ENCODE results near the gene FRMD4A.
"Not testable (repeated sequence)": the region's sequence is repeated elsewhere in the genome, so short reads cannot be mapped to it uniquely, and the experiment has no call there.

Gene FRMD4A

DNA sequence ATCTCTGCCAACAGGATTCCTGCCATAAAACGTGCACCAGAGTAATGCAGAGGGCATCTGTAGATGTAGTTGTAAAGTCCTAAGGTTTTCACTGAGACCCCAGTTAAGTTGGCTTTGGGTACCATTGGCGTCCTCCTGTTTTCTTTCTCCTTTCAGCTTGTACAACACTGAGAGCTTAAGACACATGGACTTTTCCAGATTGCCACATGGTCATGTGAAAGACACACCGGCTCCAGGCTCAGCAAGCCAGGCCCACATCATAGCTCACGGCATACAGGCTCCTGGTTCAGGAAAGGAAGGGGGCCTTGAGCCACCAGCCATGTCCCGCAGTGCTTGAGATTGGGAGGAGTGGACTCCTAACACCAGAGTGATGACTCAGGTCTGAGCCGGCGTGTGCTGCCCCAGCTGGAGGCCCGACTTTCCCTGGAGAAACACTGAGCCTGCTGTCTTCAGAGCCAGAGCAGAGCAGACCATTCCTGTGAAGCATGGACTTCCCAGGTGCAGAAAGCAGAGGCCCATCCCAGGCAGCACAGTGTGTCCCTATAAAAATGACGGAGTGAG is 491.2 kb downstream of the FRMD4A start:
- CTCF ChIA-PET: no interaction called here
- Mint-ChIP-seq H3K27me3 (peaks cover 5% of the 10 kb centered on the region), H3K27ac (no peak overlapping the region), H3K9me3 (peaks cover 11% of the 10 kb centered on the region), H3K4me3 (no peak overlapping the region), H3K4me1 (no peaks in the 10 kb centered on the region), H3K36me3 (no peaks in the 10 kb centered on the region)
- no peak for DNase-seq

DNA sequence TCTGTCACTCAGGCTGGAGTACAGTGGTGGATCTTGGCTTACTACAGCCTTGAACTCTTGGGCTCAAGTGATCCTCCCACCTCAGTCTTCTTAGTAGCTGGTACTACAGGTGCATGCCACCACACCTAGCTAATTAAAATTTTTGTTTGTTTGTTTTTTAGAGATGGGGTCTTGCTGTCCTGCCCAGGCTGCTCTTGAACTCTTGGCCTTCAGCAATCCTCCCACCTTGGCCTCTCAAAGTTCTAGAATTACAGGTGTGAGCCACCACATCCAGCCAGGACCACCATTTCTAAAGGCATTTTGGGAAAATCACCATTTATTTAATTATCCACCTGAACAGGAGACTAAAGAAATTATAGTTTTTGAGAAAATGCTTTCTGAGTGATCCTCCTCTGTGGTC is 491.7 kb downstream of the FRMD4A start:
- no peaks in the 10 kb centered on the region for H3K36me3 Mint-ChIP-seq
- no peak for DNase-seq
- H3K4me3 Mint-ChIP-seq: no peak overlapping the region
- no peak overlapping the region for H3K27ac Mint-ChIP-seq
- CTCF ChIA-PET: no interaction called here
- peaks cover 10% of the 10 kb centered on the region for H3K27me3 Mint-ChIP-seq
- H3K4me1 Mint-ChIP-seq: no peaks in the 10 kb centered on the region
- peaks cover 11% of the 10 kb centered on the region for H3K9me3 Mint-ChIP-seq

DNA sequence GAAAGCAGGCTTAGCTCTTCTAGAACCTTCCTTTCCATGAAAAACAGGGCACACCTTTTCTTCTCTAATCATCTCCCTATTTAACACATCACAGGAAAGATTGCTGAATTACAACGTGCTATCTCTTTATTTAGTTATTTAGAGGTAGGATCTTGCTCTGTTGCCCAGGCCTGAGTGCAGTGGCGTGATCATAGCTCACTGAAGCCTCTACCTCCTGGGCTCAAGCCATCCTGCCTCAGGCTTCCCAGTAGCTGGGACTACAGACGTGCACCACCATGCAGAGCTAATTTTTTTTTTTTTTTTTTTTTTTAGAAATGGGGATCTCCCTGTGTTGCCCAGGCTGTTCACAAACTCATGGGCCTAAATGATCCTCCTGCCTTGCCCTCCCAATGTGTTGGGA is 492.8 kb downstream of the FRMD4A start:
- Mint-ChIP-seq H3K4me1 (no peaks in the 10 kb centered on the region), H3K27ac (no peak overlapping the region), H3K27me3 (peaks cover 11% of the 10 kb centered on the region), H3K36me3 (no peaks in the 10 kb centered on the region), H3K9me3 (peaks cover 11% of the 10 kb centered on the region), H3K4me3 (no peak overlapping the region)
- no peak for DNase-seq
- CTCF ChIA-PET: no interaction called here

DNA sequence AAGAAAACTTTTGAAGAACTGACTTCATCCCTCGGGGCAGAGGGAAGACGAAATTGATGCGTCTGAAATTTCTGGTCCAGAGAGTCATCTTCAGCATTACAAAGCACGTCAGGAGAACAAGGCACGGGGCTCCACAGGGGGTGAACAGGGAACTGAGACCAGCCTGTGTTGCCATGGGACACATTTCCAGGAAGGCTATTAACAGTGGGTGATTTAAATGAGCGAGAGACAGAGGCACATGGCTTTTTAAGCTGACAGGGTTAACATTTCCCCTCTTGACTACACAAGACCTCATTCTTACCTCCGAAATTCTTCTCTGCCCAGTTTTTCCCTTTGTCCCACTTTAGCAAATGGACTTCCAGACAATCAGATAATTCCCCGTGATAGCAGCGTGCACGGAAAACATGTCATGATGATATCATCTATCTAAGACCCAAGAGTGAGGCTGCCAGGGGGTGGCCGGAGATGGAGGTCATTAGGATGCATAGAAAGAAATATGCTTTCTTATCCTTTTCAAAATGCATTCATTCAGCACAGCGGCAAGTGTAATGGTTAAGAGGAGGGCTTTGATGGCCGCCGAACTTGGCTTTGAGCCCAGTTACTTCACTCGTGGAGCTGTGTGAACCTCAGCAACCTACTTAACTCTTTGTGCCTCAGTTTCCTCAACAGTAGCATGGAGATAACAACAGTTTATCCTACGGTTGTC is 496.0 kb downstream of the FRMD4A start:
- Mint-ChIP-seq H3K4me1 (peaks cover 10% of the 10 kb centered on the region), H3K4me3 (no peak overlapping the region), H3K27me3 (peaks cover 14% of the 10 kb centered on the region), H3K36me3 (no peaks in the 10 kb centered on the region), H3K27ac (no peak overlapping the region), H3K9me3 (no peaks in the 10 kb centered on the region)
- CTCF ChIA-PET: no interaction called here
- DNase-seq: no peak

DNA sequence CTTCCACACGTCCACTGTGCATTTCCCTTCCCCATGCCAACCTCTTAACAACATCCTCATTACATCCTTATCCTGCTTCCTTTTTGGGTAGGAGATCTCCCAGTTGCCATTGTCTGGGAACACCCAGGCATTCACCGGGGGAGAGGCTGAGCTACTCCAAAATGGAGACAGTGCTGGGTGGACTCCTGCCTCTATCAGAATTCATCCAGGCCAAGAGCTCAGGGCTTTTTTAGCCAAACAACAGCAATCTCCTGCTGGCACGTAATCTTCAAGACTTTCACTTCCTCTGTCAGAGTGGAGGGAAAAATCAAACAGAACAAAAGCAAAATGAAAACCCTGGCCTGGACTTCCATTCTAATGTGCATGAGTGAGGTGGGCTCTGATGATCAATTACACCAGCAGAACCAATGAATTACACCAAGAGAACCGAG is 499.0 kb downstream of the FRMD4A start:
- CTCF ChIA-PET: no interaction called here
- no peaks in the 10 kb centered on the region for H3K36me3 Mint-ChIP-seq
- DNase-seq: no peak
- peaks cover 24% of the 10 kb centered on the region for H3K27me3 Mint-ChIP-seq
- H3K9me3 Mint-ChIP-seq: no peaks in the 10 kb centered on the region
- no peak overlapping the region for H3K4me3 Mint-ChIP-seq
- H3K4me1 Mint-ChIP-seq: peaks cover 10% of the 10 kb centered on the region
- H3K27ac Mint-ChIP-seq: no peak overlapping the region

DNA sequence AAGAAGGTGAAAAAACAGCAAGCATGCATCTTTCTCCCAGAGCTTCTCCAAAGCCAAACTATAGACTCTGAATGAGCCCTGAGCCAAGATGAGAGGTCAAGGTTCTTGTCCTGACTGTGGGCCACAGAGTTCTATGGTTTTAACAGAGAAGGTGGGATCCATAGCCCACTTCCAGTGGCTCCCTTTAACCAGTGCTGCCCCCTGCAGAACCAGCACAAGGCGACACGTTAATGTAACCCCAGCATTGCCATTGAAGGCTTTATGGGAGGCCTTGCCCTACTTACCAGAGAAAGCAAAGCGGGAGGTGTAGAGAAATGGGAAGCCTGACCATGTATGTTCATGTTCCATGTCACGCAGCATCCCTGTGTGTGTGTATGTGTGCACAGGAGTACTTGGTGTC is 500.3 kb downstream of the FRMD4A start:
- CTCF ChIA-PET: no interaction called here

DNA sequence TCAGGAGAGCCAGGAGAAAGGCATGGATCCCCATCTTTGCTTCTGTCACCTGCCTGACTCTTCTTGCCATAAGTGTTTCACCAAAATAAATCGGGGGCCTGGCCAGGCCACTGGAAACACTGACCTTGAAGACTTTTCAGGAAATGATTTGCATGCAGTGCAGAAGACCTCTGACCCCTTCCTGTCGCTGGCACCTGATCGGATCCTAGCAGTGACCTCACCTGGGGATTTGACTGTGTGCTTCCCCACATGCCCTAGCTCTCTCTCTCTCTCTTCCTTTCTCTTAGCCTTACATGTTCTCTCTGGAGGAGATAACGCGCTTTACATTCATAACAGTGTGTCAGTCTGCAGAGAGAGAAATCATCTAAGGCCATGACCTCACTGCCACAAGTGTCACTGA is 500.9 kb downstream of the FRMD4A start:
- CTCF ChIA-PET: no interaction called here

More for the DNA sequence above, 500.3 kb downstream of the FRMD4A start:
- Mint-ChIP-seq H3K27me3 (peaks cover 30% of the 10 kb centered on the region), H3K9me3 (no peaks in the 10 kb centered on the region), H3K4me1 (peaks cover 10% of the 10 kb centered on the region), H3K36me3 (no peaks in the 10 kb centered on the region), H3K4me3 (no peak overlapping the region), H3K27ac (no peak overlapping the region)
- no peak for DNase-seq

DNA sequence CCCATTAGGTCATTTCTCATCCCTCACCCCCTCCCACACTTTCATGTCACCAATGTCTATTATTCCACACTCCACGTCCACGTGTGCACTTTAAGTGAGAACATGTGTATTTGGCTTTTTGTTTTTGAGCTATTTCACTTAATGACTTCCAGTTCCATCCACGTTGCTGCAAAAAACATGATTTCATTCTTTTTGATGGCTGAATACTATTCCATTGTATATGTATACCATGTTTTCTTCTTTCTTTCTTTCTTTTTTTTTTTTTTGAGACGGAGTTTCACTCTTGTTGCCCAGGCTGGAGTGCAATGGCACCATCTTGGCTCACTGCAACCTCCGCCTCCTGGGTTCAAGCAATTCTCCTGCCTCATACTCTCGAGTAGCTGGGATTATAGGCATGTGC is 502.4 kb downstream of the FRMD4A start:
- CTCF ChIA-PET, H3K4me3 Mint-ChIP-seq, H3K27ac Mint-ChIP-seq, DNase-seq, H3K36me3 Mint-ChIP-seq, H3K9me3 Mint-ChIP-seq: not testable (repeated sequence)
- peaks cover 19% of the 10 kb centered on the region for H3K27me3 Mint-ChIP-seq
- peaks cover 10% of the 10 kb centered on the region for H3K4me1 Mint-ChIP-seq

More for the DNA sequence above, 500.9 kb downstream of the FRMD4A start:
- peaks cover 28% of the 10 kb centered on the region for H3K27me3 Mint-ChIP-seq
- H3K9me3 Mint-ChIP-seq: no peaks in the 10 kb centered on the region
- peaks cover 10% of the 10 kb centered on the region for H3K4me1 Mint-ChIP-seq
- H3K4me3 Mint-ChIP-seq: no peak overlapping the region
- no peak for DNase-seq
- no peaks in the 10 kb centered on the region for H3K36me3 Mint-ChIP-seq
- no peak overlapping the region for H3K27ac Mint-ChIP-seq

DNA sequence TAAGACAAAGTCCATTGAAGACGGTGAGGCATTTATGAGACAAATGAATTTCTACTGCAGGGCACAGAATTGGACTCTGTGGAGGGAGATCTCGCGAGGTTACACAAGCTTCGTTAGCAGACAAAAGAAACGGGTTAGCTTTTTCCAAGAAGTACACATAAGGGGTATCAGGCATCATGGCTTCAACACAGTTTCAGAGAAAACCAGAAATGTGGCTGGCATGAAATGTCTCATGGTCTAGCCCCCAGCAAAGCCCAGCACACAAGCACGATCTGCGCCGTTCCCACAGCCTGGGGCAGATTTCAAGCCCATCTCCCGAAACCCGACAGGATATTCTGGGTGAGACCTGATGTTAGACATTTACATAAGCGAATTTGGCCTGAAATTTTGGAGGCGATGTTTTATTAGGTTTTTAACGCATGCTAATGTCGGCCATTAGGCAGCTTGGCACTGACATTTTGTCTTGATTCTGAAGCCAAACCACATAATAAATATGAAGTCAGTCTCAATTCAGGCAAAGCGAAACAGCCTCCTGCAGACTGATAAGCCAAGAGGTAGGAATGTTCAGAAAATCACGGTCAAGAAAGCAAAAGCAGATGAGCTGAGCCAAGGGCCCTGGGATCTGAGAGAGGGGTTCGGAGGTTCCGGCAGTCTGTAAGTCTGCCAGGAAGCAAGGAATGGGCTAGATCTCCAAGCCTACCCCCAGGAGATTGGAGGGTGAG is 503.5 kb downstream of the FRMD4A start:
- no peak overlapping the region for H3K27ac Mint-ChIP-seq
- no peak for DNase-seq
- CTCF ChIA-PET: no interaction called here
- peaks cover 29% of the 10 kb centered on the region for H3K27me3 Mint-ChIP-seq
- H3K9me3 Mint-ChIP-seq: no peaks in the 10 kb centered on the region
- H3K4me1 Mint-ChIP-seq: peaks cover 8% of the 10 kb centered on the region
- no peaks in the 10 kb centered on the region for H3K36me3 Mint-ChIP-seq
- no peak overlapping the region for H3K4me3 Mint-ChIP-seq

DNA sequence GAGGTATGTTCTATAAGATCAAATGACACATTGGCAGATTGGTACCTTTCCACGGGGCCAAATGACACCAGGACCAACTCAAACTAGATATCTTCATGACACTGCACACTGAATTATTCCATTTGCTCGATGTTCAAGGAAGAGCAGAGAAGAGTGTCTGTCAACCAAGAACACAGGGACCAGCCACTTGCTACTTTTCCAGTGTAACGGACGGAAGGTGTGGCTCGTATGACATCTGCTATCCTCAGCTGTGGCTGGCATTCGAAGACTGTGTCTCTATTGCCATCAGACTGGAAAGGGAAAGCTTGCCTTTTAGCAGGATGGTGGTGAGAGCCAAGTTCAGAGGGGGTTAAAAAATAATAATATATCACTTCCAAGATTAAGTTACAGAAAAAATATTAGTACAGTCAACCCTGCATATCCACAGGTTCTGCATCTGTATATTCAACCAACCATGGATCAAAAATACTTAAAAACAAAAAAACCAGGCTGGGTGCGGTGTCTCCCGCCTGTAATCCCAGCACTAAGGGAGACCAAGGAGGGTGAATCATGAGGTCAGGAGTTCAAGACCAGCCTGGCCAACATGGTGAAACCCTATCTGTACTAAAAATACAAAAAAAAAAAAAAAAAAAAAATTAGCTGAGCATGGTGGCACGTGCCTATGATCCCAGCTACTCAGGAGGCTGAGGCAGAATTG is 506.9 kb downstream of the FRMD4A start:
- no peak for DNase-seq
- H3K9me3 Mint-ChIP-seq: peaks cover 7% of the 10 kb centered on the region
- H3K27me3 Mint-ChIP-seq: peaks cover 39% of the 10 kb centered on the region
- CTCF ChIA-PET: no interaction called here
- peaks cover 2% of the 10 kb centered on the region for H3K36me3 Mint-ChIP-seq
- peaks cover 17% of the 10 kb centered on the region for H3K4me1 Mint-ChIP-seq
- H3K4me3 Mint-ChIP-seq: no peak overlapping the region
- H3K27ac Mint-ChIP-seq: no peak overlapping the region

DNA sequence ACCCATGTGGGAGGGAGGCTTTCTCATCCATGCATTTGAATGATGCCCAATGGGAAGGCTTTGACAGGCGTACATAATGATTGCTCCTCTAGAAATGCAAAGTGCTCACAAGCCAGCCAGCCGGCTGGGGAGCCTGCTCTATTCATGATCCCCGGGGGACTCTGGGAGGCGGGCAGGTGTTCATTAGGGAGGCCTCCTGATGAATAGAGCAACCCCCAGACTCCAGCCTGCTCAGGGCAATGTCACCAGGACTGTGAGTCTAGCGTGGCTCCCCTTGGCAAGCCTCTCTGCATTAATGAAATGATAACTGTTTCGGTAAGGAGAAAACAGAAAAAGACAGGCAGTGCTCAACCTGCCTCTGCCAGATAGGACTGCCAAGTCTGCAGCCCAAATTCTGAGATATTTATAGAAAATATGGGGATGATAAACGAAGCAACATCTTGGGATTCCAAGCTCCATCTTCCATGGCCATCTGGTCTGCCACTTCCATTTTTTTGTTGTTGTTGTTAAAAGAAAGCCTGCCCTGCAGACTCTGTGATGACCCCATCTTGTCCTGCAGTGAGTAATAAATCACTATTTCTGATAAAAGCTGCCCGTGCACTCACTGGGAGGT is 507.5 kb downstream of the FRMD4A start:
- CTCF ChIA-PET: no interaction called here
- peaks cover 9% of the 10 kb centered on the region for H3K9me3 Mint-ChIP-seq
- peaks cover 17% of the 10 kb centered on the region for H3K4me1 Mint-ChIP-seq
- no peak overlapping the region for H3K4me3 Mint-ChIP-seq
- H3K27me3 Mint-ChIP-seq: peaks cover 39% of the 10 kb centered on the region
- H3K27ac Mint-ChIP-seq: no peak overlapping the region
- DNase-seq: no peak
- H3K36me3 Mint-ChIP-seq: peaks cover 2% of the 10 kb centered on the region

DNA sequence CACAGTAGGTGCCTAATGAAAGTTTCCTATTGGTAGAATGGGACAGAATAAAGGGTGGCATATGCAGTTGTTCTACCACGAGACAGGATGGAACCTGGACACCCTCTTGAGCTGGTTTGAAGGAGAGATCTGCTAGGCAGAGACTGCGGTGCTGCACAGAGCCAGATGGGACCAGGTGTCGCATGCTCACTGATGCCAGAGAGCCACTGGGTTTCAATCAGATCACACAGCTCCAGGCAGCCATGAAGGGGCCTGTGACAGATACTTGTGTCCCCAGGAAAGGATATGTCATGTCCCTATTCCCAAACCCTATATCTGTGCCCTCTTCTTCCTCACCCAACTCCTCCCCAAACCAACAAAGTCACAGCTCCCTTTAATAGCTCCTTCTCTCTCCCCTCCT is 508.2 kb downstream of the FRMD4A start:
- Mint-ChIP-seq H3K4me1 (peaks cover 17% of the 10 kb centered on the region), H3K9me3 (peaks cover 12% of the 10 kb centered on the region), H3K36me3 (peaks cover 2% of the 10 kb centered on the region), H3K27me3 (peaks cover 34% of the 10 kb centered on the region), H3K4me3 (no peak overlapping the region), H3K27ac (no peak overlapping the region)
- no peak for DNase-seq
- CTCF ChIA-PET: no interaction called here

DNA sequence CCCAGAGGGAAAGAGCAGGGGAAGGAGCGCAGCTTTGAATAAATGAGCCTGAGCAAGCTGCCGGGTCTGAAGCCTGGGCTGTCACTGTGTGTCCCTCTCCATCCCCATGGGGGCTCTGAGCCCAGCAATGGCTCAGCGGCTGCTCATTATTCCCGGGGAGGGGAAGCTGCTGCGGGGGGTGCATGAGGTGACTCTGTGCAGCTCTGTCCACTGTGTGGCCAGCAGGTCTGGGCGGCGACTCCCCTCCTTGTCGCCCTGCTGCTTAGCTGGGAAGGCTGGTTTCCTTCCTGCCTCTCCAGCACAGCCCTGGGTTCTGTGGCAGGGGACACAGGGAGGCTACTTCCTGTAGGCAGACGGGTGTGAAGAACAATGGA is 509.8 kb downstream of the FRMD4A start:
- CTCF ChIA-PET: no interaction called here
- Mint-ChIP-seq H3K4me1 (peaks cover 17% of the 10 kb centered on the region), H3K27me3 (peaks cover 28% of the 10 kb centered on the region)

More for the DNA sequence above, 509.8 kb downstream of the FRMD4A start:
- no peak overlapping the region for H3K4me3 Mint-ChIP-seq
- H3K9me3 Mint-ChIP-seq: peaks cover 18% of the 10 kb centered on the region
- peaks cover 2% of the 10 kb centered on the region for H3K36me3 Mint-ChIP-seq
- H3K27ac Mint-ChIP-seq: no peak overlapping the region
- DNase-seq: no peak
